HepG2 (cell line): ENCODE measurements around the gene STK32B.

ENCODE experiments used
- ETS1 ChIP-seq: sonication (generic); formaldehyde crosslinking; IDR thresholded peaks from 2 replicates; pipeline ENCODE4 v1.4.0; 2020; ENCODE audit warnings: missing genetic modification reagents
- USF2 ChIP-seq, 2 experiments: sonication (generic) in 1 of 2; formaldehyde crosslinking in 1 of 2; IDR thresholded peaks; 2 replicates each; pipeline versions ENCODE4 v1.5.1 to v1.6.1; 2011 to 2020; ENCODE audit warnings: borderline replicate concordance in 1 of 2, low read depth in 1 of 2, low read length in 1 of 2, mild to moderate bottlenecking in 1 of 2, missing genetic modification reagents in 1 of 2, moderate library complexity in 1 of 2
- ZBTB40 ChIP-seq, 2 experiments: fragments of 450-650 bp in 1 of 2; sonication (generic) in 1 of 2; formaldehyde crosslinking in 1 of 2; IDR thresholded peaks; 2 replicates each; pipeline versions ENCODE4 v1.6.1 to v1.8.0; 2016 to 2022; ENCODE audit warnings: antibody characterized with exemption in 1 of 2, mild to moderate bottlenecking in 1 of 2, missing genetic modification reagents in 1 of 2
- ZMYM3 ChIP-seq: sonication (generic); formaldehyde crosslinking; IDR thresholded peaks from 2 replicates; pipeline ENCODE4 v1.5.1; 2020; ENCODE audit warnings: mild to moderate bottlenecking, missing genetic modification reagents
- TF ChIP-seq, protein P1 (sequence below): sonication (generic); formaldehyde crosslinking; IDR thresholded peaks from 2 replicates; pipeline ENCODE4 v1.4.0; 2020; ENCODE audit warnings: missing genetic modification reagents, borderline replicate concordance
- TF ChIP-seq, protein P2 (sequence below): sonication (generic); formaldehyde crosslinking; IDR thresholded peaks from 2 replicates; pipeline ENCODE4 v1.5.1; 2020; ENCODE audit warnings: mild to moderate bottlenecking, missing genetic modification reagents, moderate library complexity

- TF ChIP-seq ZBTB40 (IDR thresholded peaks at IDR 0.05) (no peak), ZBTB40 (CRISPR knock-in tag; IDR thresholded peaks at IDR 0.05) (no peak), USF2 (IDR thresholded peaks at IDR 0.05; ENCODE audit: low read depth, low read length) (no peak), USF2 (CRISPR knock-in tag; IDR thresholded peaks at IDR 0.05; ENCODE audit: borderline replicate concordance) (no peak), ETS1 (CRISPR knock-in tag) (no peak), ZMYM3 (CRISPR knock-in tag) (no peak)
- TF ChIP-seq, protein P1, sequence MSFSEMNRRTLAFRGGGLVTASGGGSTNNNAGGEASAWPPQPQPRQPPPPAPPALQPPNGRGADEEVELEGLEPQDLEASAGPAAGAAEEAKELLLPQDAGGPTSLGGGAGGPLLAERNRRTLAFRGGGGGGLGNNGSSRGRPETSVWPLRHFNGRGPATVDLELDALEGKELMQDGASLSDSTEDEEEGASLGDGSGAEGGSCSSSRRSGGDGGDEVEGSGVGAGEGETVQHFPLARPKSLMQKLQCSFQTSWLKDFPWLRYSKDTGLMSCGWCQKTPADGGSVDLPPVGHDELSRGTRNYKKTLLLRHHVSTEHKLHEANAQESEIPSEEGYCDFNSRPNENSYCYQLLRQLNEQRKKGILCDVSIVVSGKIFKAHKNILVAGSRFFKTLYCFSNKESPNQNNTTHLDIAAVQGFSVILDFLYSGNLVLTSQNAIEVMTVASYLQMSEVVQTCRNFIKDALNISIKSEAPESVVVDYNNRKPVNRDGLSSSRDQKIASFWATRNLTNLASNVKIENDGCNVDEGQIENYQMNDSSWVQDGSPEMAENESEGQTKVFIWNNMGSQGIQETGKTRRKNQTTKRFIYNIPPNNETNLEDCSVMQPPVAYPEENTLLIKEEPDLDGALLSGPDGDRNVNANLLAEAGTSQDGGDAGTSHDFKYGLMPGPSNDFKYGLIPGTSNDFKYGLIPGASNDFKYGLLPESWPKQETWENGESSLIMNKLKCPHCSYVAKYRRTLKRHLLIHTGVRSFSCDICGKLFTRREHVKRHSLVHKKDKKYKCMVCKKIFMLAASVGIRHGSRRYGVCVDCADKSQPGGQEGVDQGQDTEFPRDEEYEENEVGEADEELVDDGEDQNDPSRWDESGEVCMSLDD (CRISPR knock-in tag) = no peak
- TF ChIP-seq, protein P2, sequence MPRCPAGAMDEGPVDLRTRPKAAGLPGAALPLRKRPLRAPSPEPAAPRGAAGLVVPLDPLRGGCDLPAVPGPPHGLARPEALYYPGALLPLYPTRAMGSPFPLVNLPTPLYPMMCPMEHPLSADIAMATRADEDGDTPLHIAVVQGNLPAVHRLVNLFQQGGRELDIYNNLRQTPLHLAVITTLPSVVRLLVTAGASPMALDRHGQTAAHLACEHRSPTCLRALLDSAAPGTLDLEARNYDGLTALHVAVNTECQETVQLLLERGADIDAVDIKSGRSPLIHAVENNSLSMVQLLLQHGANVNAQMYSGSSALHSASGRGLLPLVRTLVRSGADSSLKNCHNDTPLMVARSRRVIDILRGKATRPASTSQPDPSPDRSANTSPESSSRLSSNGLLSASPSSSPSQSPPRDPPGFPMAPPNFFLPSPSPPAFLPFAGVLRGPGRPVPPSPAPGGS (CRISPR knock-in tag) = no peak
Measured at GRCh38 chr4:5277079-5277478, 225.8 kb downstream of the STK32B start.
